HG03469 (cell line): ENCODE data around the gene UBE2C.
A peak's percentile ranks its signal among the peaks of the same experiment; 100 is the strongest.

Experiments
- ATAC-seq: cut with Tn5 transposase; IDR thresholded peaks from one replicate; pipeline ENCODE4 v1.9.1; 2021; ENCODE audit warnings: mild to moderate bottlenecking, moderate library complexity, moderate number of reproducible peaks; ENCODE audit not compliant: unreplicated experiment

UBE2C gene

DNA sequence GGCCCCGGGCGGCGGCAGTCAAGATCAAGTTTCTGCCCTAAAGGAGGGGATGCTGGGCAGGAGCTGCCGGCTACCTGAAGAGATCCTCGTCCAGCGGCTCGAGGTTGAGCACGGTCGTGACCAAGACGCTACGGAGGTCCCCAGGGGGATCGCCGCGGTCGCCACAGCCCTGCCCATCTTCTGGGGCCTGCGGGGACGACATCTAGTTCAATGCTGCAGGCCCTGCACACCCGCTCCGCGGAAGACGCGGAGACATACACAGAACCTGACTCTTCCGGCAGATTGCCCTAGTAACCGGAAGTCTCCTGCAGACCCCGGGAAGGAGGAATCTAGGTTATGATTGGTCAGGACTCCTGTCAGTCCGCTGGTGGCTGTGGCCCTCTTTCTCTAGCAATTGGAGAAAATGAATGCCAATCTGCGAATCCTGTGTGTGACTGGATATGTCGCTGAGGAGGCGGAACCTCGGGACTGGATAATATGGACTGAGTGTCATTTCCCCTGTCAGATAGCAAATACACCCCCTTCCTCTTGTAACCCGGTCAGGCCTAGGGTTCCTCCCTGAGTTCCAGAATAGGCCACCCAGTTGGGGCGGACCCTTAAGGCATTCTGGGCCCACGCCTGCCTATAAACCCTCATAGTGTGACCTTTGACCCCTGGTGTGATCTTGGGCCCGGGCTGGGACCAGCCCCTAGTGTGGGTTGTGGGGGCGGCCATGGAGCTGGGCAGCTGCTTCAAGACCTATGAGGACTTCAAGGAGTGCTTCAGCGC, 44.9 kb downstream of the UBE2C start, which contains the start of the genes ACOT8 and ZSWIM3:
Gene ACOT8 (minus strand): TSS at position 279 of the 768 bp plus-strand sequence. CDS start 77 bp downstream, at position 202.
Gene ZSWIM3 (plus strand): TSS at position 501 of the 768 bp plus-strand sequence. CDS start 212 bp downstream, at position 713.
- ATAC-seq: peak; percentile 95

DNA sequence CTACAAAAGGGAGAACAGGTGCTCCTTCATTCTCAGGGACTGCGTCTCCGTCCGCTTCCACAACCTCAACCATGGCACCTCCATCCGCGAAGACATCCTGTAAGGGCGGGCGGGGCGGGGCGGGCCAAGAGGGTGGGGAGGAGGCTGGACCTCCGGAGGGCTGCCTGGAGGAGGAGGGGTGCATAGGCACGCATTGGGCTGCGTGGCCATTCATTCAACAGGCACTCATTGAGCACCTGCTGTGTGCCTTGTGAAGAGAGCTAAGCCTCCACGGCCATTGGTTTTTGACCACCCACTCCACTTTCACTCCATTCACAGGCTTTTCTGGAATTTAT, 45.4 kb downstream of the UBE2C start:
- no peak for ATAC-seq

DNA sequence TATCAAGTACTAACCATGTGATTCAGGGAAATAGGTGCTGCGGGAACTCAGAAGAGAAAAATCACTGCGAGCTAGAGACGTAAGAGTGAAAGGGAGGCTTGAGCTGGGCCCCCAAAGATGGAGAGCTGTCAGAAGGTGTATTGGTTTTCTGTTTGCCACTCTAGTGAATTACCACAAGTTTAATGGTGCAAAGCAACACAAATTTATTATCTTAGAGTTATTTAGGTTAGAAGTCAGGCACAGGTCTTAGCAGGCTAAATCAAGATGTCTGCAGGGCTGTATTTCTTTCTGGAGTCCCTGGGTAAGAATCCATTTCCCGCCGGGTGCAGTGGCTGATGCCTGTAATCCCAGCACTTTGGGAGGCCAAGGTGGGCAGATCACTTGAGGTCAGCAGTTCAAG, 47.5 kb downstream of the UBE2C start:
- ATAC-seq: no peak

DNA sequence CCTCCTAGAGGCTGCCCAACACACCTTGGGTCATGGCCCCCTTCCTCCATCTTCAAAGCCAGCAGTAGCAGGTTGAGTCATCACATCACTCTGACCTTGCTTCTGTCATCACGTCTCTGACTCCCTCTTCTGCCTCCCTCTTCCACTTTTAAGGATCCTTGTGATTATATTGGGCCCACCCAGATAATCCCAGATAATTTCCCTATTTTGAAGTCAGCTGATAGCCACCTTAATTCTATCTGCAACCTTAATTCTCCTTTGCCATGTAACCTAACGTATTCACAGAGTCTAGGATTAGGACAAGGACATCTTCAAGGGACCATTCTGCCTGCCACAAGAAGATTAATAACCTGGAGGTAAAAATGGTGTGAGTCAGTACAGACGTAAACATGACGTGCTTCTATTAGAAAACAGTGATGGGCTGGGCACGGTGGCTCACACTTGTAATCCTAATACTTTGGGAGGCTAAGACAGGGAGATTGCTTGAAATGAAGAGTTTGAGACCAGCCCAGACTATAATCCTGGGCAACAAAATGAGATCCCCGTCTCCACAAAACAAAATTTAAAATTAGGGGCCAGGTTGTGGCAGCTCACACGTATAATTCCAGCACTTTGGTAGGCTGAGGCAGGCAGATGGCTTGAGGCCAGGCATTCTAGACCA, 48.2 kb downstream of the UBE2C start:
- ATAC-seq: no peak

DNA sequence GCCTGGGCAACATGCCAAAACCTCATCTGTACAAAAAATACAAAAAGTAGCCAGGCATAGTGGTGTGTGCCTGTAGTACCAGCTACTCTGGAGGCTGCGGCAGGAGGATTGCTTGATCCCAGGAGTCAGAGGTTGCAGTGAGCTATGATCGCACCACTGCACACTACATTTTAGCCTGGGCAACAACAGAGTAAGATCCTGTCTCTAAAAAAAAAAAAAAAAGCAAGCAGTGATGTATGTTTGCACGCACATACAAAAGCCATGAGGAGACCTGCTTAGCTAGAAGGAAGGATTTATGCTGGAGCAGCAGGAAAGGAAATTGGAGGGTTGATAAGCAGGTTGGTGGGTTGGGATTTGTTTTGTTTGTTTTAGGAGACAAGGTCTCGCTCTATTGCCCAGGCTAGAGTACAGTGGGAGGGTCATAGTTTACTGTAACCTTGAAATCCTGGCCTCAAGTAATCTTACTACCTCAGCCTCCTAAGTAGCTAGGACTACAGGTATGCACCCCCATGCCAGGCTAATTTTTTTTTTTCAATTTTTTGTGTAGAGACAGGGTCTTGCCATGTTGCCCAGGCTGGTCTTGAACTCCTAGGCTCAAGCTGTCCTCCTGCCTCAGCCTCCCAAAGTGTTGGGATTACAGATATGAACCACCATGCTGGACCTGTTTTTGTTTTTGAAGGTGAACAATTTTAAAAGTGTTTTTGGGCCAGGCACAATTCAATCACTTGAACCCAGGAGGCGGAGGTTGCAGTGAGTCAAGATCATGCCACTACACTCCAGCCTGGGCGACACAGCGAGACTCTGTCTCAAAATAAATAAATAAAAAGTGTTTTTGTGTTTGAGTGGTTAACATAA, 49.0 kb downstream of the UBE2C start:
- no peak for ATAC-seq

DNA sequence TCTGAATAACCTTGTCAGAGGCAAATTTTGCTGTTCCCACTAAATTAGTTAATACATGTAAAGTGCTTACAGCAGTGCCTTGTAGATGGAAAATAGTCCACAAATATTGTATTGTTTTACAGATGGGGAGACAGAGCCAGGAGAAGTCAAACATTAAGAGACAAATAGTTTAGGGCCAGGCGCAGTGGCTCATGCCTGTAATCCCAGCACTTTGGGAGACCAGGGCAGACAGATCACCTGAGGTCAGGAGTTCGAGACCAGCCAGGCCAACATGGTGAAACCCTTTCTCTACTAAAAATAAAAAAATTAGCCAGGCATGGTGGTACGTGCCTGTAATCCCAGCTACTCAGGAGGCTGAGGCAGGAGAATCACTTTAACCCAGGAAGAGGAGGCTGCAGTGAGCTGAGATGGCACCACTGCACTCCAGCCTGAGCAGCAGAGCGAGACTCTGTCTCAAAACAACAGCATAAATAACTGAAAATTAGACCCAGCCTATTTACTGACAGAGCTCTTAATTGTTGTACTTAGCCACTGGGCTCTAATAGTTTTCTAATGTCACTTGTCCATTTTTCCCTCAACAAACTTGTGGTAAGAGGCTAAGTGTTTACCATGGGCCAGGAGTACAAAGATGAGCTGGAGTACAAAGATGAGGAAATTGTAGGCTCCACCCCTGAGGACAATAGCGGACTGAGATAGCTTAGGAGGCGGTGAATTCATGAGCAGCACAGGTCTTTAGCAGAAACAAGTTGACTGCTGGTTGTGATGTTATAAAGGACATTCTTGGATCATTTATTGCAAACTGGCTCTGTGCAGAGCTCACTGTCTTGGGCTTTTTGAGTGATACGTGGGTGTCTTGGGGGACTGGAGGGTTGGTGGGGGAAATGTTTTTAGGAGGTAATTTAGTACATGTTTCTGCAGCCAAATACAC, 51.4 kb downstream of the UBE2C start:
- ATAC-seq: no peak

DNA sequence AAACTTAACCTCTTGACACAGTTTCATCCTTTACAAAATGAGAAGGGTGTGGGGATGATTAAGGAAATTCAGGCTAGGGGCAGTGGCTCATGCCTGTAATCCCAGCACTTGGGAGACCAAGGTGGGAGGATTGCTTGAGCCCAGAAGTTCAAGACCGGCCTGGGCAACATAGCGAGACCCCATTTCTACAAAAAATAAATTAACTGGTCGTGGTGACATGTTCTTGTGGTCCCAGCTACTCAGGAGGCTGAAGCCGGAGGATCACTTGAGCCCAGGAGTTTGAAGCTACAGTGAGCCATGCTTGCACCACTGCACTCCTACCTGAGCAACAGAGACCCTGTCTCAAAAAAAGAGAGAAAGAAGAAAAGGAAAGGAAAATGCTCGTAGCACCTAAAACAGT, 54.0 kb downstream of the UBE2C start:
- ATAC-seq: no peak
